Measurements from ENCODE around the gene CHRNA9. TPM values are rescaled to one million over a fixed set of nuclear protein-coding genes. Genes with fewer than 3 reads are reported as not detected.
A peak's percentile ranks its signal among the peaks of the same experiment; 100 is the strongest.

Gene CHRNA9
- total and polyA plus RNA-seq, 2 of the 13 experiments (the other 11 are each of a cell fraction or from before 2014, with no cell fraction given), result not detected

DNA sequence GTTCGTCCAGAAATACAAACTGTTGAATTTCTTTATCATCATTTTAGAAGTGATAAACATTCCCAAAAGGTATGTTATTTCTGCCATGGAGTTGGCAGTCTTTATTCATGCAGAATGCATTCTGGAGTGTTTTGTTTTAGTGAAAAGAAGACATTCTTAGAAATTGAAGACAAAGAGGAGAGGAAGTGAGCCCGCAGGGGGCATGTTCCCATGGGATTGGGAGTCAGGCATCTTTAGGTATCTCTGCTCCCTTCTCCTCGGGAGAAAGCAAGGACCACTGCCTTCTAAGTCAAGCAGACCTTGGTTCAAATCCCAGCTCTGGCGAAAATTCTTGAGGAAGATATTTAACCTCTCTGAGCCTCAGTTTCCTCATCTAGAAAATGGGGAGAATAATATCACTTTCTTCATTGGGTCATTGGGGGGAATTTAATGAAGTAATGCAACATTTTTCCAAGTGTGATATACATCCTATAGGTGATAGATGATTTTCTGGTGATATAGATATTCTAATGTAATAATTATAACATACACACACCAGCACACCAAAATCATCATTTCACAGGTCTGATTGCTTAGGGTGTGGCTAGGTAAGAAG is 26.5 kb upstream of the CHRNA9 start:
- no peak overlapping the region for H3K27ac ChIP-seq (ENCODE audit: extremely low read length, insufficient read depth, low read length)
- ChIA-PET CTCF (ENCODE audit: low intra/inter-chr PET ratio, low total read pairs) (interaction anchor here (0.8 to 2.8 kb wide), 3 partner anchors 80 to 252 kb away, joined by 3 to 29 read pairs (median 5); no protein-coding TSS in a partner anchor), POLR2A (no interaction called here)
- in situ Hi-C loops (cut with HindIII; ENCODE audit: extremely low pct_ligation_motif_present, low pct_unique_long_range_greater_than_20kb), result loop anchor here (5.0 kb wide), 1 partner anchor 156 kb away; no protein-coding TSS in a partner anchor
- DNase-seq (ENCODE audit: low spot score) (no peak), FAIRE-seq (no peak), ATAC-seq (no peak)
- H3K4me3 ChIP-seq (replicated peaks in 1 of 3; ENCODE audit: insufficient read depth in 1 of 3, low read depth in 2 of 3, low read length in 3 of 3), result no peak overlapping the region
- WGBS (ENCODE audit: low lambda C conversion rate), result 55% methylated on average over 4 of the region's 4 CpGs
- H3K36me3 ChIP-seq (replicated peaks in 1 of 2; ENCODE audit: control insufficient read depth in 1 of 2, insufficient read depth in 2 of 2, low read length in 2 of 2), result no peaks in the 10 kb centered on the region
- BruUV-seq (replicated peaks), result no TSS peak
- H3K9me3 ChIP-seq (ENCODE audit: low read length), result no peaks in the 10 kb centered on the region
- 0 out of 5 replicates have a peak, but pooled peaks cover 0 to 1% of the 10 kb centered on the region in 2 experiments for H3K27me3 ChIP-seq (ENCODE audit: control insufficient read depth in 1 of 2, insufficient read depth in 2 of 2, low read length in 2 of 2)
- no peak overlapping the region for H2AFZ ChIP-seq (ENCODE audit: low read length)
- H3K4me2 ChIP-seq (ENCODE audit: low read depth, low read length), result no peak overlapping the region
- H4K20me1 ChIP-seq (ENCODE audit: insufficient read depth, low read length), result no peaks in the 10 kb centered on the region
- intact Hi-C loops (cut with micrococcal nuclease; ENCODE audit: unreplicated experiment), result loop anchor here (1.0 to 2.0 kb wide), 3 partner anchors 79 to 252 kb away; partner anchors contain the start of gene N4BP2
- no peak overlapping the region for H3K9ac ChIP-seq (ENCODE audit: insufficient read depth, low read depth, low read length)
- TF ChIP-seq GPN1 (CRISPR knock-in tag; IDR thresholded peaks at IDR 0.05; ENCODE audit: borderline replicate concordance), result no peak
- TF ChIP-seq SOX5 (CRISPR knock-in tag; IDR thresholded peaks at IDR 0.05; ENCODE audit: borderline replicate concordance), result no peak
- no peak for TF ChIP-seq MATR3 (CRISPR knock-in tag; IDR thresholded peaks at IDR 0.05)
- no peak for TF ChIP-seq KMT2A (CRISPR knock-in tag; IDR thresholded peaks at IDR 0.05)
- TF ChIP-seq HDAC2 (CRISPR knock-in tag; IDR thresholded peaks at IDR 0.05), result no peak
- no peak for TF ChIP-seq HNRNPH1 (optimal IDR thresholded peaks at IDR 0.05; ENCODE audit: low read depth, low read length)
- no peak for TF ChIP-seq RAD51 (IDR thresholded peaks at IDR 0.05; ENCODE audit: borderline replicate concordance)
- TF ChIP-seq ZNF17 (CRISPR knock-in tag; IDR thresholded peaks at IDR 0.05), result no peak
- H3K4me1 ChIP-seq (ENCODE audit: insufficient read depth, low read length), result peaks cover 5% of the 10 kb centered on the region; the same call in 1 of the 2 replicates
- no peaks in the 10 kb centered on the region for H3K79me2 ChIP-seq (ENCODE audit: insufficient read depth, low read length)

DNA sequence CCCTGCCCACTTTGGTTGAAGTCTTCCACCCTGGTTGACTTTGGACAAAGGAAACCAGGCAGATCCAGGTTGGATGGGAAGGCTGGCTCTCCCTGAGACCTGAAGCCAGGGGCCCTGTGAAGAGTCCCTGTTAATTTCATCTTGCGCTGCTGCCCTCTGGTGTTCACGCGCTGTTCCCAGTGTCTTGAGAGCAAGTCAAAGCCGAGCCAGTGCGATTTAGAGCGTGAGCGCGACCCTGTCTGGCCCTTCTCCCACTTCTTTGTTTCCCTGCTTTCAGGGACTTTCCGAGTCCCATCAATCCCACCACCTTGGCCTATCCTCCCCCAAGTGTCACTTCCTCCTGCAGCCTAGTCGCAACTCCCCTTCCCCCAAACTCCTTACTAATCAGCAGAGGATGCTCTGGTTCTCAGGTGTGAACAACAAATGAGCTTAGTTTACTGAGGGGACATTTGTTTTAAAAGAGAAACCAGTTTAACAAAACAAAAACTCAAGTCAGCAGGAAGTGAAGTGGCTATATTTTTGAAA is 25.8 kb upstream of the CHRNA9 start:
- BruUV-seq (replicated peaks), result no TSS peak
- H4K20me1 ChIP-seq (ENCODE audit: insufficient read depth, low read length), result no peaks in the 10 kb centered on the region
- no peaks in the 10 kb centered on the region for H3K9me3 ChIP-seq (ENCODE audit: low read length)
- H3K27ac ChIP-seq (ENCODE audit: extremely low read length, insufficient read depth, low read length), result no peak overlapping the region
- in situ Hi-C loops (cut with HindIII; ENCODE audit: extremely low pct_ligation_motif_present, low pct_unique_long_range_greater_than_20kb), result loop anchor here (5.0 kb wide), 1 partner anchor 157 kb away; no protein-coding TSS in a partner anchor
- peak; percentile 85 for FAIRE-seq
- WGBS (ENCODE audit: low lambda C conversion rate), result 5% methylated on average over 7 of the region's 10 CpGs
- intact Hi-C loops (cut with micrococcal nuclease; ENCODE audit: unreplicated experiment), result loop anchor here (1.0 to 2.0 kb wide), 3 partner anchors 80 to 253 kb away; partner anchors contain the start of gene N4BP2
- H2AFZ ChIP-seq (ENCODE audit: low read length), result peak overlapping the region; percentile 54
- no peaks in the 10 kb centered on the region for H3K79me2 ChIP-seq (ENCODE audit: insufficient read depth, low read length)
- ATAC-seq, result peak; percentile 98
- H3K4me3 ChIP-seq (replicated peaks in 1 of 3; ENCODE audit: insufficient read depth in 1 of 3, low read depth in 2 of 3, low read length in 3 of 3), result peak overlapping the region in 1 of 3 experiments; percentile 51; a peak in 3 of 6 replicates
- 0 out of 5 replicates have a peak, but pooled peaks cover 0 to 1% of the 10 kb centered on the region in 2 experiments for H3K27me3 ChIP-seq (ENCODE audit: control insufficient read depth in 1 of 2, insufficient read depth in 2 of 2, low read length in 2 of 2)
- no peak overlapping the region for H3K9ac ChIP-seq (ENCODE audit: insufficient read depth, low read depth, low read length)
- no peaks in the 10 kb centered on the region for H3K36me3 ChIP-seq (replicated peaks in 1 of 2; ENCODE audit: control insufficient read depth in 1 of 2, insufficient read depth in 2 of 2, low read length in 2 of 2)
- peaks cover 5% of the 10 kb centered on the region; the same call in 1 of the 2 replicates for H3K4me1 ChIP-seq (ENCODE audit: insufficient read depth, low read length)
- CTCF ChIA-PET (ENCODE audit: low intra/inter-chr PET ratio, low total read pairs), result interaction anchor here (0.8 to 2.8 kb wide), 4 partner anchors 80 to 253 kb away, joined by 3 to 29 read pairs (median 4); no protein-coding TSS in a partner anchor
- DNase-seq (ENCODE audit: low spot score), result peak; percentile 64
- POLR2A ChIA-PET, result no interaction called here
- H3K4me2 ChIP-seq (ENCODE audit: low read depth, low read length), result peak overlapping the region; percentile 88
- TF ChIP-seq RAD21 (CRISPR knock-in tag; IDR thresholded peaks at IDR 0.05) (peak; percentile 84), SALL1 (CRISPR knock-in tag; IDR thresholded peaks at IDR 0.05) (peak; percentile 72), STAG1 (CRISPR knock-in tag; IDR thresholded peaks at IDR 0.05) (peak; percentile 93), ZFP1 (CRISPR knock-in tag; IDR thresholded peaks at IDR 0.05) (no peak)
- TF ChIP-seq, protein P1, sequence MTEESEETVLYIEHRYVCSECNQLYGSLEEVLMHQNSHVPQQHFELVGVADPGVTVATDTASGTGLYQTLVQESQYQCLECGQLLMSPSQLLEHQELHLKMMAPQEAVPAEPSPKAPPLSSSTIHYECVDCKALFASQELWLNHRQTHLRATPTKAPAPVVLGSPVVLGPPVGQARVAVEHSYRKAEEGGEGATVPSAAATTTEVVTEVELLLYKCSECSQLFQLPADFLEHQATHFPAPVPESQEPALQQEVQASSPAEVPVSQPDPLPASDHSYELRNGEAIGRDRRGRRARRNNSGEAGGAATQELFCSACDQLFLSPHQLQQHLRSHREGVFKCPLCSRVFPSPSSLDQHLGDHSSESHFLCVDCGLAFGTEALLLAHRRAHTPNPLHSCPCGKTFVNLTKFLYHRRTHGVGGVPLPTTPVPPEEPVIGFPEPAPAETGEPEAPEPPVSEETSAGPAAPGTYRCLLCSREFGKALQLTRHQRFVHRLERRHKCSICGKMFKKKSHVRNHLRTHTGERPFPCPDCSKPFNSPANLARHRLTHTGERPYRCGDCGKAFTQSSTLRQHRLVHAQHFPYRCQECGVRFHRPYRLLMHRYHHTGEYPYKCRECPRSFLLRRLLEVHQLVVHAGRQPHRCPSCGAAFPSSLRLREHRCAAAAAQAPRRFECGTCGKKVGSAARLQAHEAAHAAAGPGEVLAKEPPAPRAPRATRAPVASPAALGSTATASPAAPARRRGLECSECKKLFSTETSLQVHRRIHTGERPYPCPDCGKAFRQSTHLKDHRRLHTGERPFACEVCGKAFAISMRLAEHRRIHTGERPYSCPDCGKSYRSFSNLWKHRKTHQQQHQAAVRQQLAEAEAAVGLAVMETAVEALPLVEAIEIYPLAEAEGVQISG (CRISPR knock-in tag; IDR thresholded peaks at IDR 0.05), result peak; percentile 32; the same call in 1 of the 2 replicates
- TF ChIP-seq, protein P2, sequence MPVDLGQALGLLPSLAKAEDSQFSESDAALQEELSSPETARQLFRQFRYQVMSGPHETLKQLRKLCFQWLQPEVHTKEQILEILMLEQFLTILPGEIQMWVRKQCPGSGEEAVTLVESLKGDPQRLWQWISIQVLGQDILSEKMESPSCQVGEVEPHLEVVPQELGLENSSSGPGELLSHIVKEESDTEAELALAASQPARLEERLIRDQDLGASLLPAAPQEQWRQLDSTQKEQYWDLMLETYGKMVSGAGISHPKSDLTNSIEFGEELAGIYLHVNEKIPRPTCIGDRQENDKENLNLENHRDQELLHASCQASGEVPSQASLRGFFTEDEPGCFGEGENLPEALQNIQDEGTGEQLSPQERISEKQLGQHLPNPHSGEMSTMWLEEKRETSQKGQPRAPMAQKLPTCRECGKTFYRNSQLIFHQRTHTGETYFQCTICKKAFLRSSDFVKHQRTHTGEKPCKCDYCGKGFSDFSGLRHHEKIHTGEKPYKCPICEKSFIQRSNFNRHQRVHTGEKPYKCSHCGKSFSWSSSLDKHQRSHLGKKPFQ (CRISPR knock-in tag; IDR thresholded peaks at IDR 0.05; ENCODE audit: insufficient replicate concordance), result no peak
